ENCODE results near the gene BEND6. TPM values are rescaled to one million over a fixed set of nuclear protein-coding genes. Genes with fewer than 3 reads are reported as not detected.

Gene BEND6
- total and polyA plus RNA-seq, 2 donors (not counting 3 experiments of a cell fraction or from before 2014, with no cell fraction given) = 0.15 to 0.66 TPM

- no peaks in the 10 kb centered on the region for H3K36me3 ChIP-seq (ENCODE audit: control insufficient read depth in 2 of 2, extremely low read depth in 1 of 2, insufficient read depth in 2 of 2, low read length in 2 of 2)
- no peaks in the 10 kb centered on the region for H4K20me1 ChIP-seq (replicated peaks; ENCODE audit: control insufficient read depth, extremely low read depth, insufficient read depth, low read length)
- no peaks in the 10 kb centered on the region for H3K27me3 ChIP-seq (ENCODE audit: control insufficient read depth in 2 of 2, insufficient read depth in 2 of 2, low read length in 2 of 2)
- POLR2A ChIA-PET = interaction anchor here (0.5 kb wide), 1 partner anchor 316 kb away, joined by 3 read pairs; no protein-coding TSS in a partner anchor
- no peaks in the 10 kb centered on the region for H3K9me1 ChIP-seq (replicated peaks; ENCODE audit: control insufficient read depth, extremely low read depth, insufficient read depth, low read length)
- CTCF ChIA-PET = interaction anchor here (1.0 to 2.3 kb wide), 6 partner anchors 9 to 36 kb away, joined by 3 to 9 read pairs (median 6); partner anchors contain the start of gene BEND6
- peak; percentile 99 for TF ChIP-seq FOS (IDR thresholded peaks at IDR 0.05; ENCODE audit: borderline replicate concordance, insufficient read depth, low read length)
- peak; percentile 42 for TF ChIP-seq POLR2AphosphoS5 (IDR thresholded peaks at IDR 0.05; ENCODE audit: insufficient read depth, low read depth, low read length)
- TF ChIP-seq GATA2 (IDR thresholded peaks at IDR 0.05; ENCODE audit: insufficient read depth, insufficient read length, low read depth, low read length) = peak; percentile 59
- no peak for TF ChIP-seq EZH2 (IDR thresholded peaks at IDR 0.05; ENCODE audit: borderline replicate concordance, low read depth, low read length, severe bottlenecking)
- no peak overlapping the region for H3K27ac ChIP-seq (ENCODE audit: insufficient read depth, low read depth, low read length)
- BruUV-seq (replicated peaks) = no TSS peak
- H2AFZ ChIP-seq (ENCODE audit: low read depth, low read length) = no peak overlapping the region
- FAIRE-seq (peak; percentile 69), DNase-seq (ENCODE audit: low read depth, low spot score) (peak; percentile 66)
- H3K9me3 ChIP-seq (replicated peaks; ENCODE audit: control insufficient read depth, insufficient read depth, low read length) = peaks cover 3% of the 10 kb centered on the region
- H3K79me2 ChIP-seq (ENCODE audit: control insufficient read depth, insufficient read depth, low read length) = no peaks in the 10 kb centered on the region
- H3K4me3 ChIP-seq (replicated peaks in 1 of 3; ENCODE audit: insufficient read depth in 1 of 3, low read depth in 1 of 3, low read length in 3 of 3) = no peak overlapping the region
- dilution Hi-C loops (cut with MboI; ENCODE audit: extremely low pct_ligation_motif_present, low sequenced_read_pairs) = no loop called here
- intact Hi-C loops (cut with micrococcal nuclease) = no loop called here
- H3K4me2 ChIP-seq (ENCODE audit: insufficient read depth, low read length) = no peak overlapping the region
- H3K9ac ChIP-seq (replicated peaks; ENCODE audit: extremely low read depth, insufficient read depth, low read length) = no peak overlapping the region
- H3K4me1 ChIP-seq (ENCODE audit: control insufficient read depth, extremely low read depth, insufficient read depth, low read length) = peaks cover 6% of the 10 kb centered on the region
These were observed 16.2 kb upstream of the BEND6 start for GRCh38 chr6:56938649-56939191.

GRCh38 chr6:56940463-56940862, 14.4 kb upstream of the BEND6 start:
- no peak overlapping the region for H3K4me2 ChIP-seq (ENCODE audit: insufficient read depth, low read length)
- dilution Hi-C loops (cut with MboI; ENCODE audit: extremely low pct_ligation_motif_present, low sequenced_read_pairs) = no loop called here
- ChIA-PET CTCF (no interaction called here), POLR2A (no interaction called here)
- DNase-seq (ENCODE audit: low read depth, low spot score) (no peak), FAIRE-seq (no peak)
- peaks cover 3% of the 10 kb centered on the region for H3K9me3 ChIP-seq (replicated peaks; ENCODE audit: control insufficient read depth, insufficient read depth, low read length)
- H3K4me1 ChIP-seq (ENCODE audit: control insufficient read depth, extremely low read depth, insufficient read depth, low read length) = peaks cover 14% of the 10 kb centered on the region
- no peaks in the 10 kb centered on the region for H4K20me1 ChIP-seq (replicated peaks; ENCODE audit: control insufficient read depth, extremely low read depth, insufficient read depth, low read length)
- H3K4me3 ChIP-seq (replicated peaks in 1 of 3; ENCODE audit: insufficient read depth in 1 of 3, low read depth in 1 of 3, low read length in 3 of 3) = no peak overlapping the region
- no peak overlapping the region for H2AFZ ChIP-seq (ENCODE audit: low read depth, low read length)
- no peak overlapping the region for H3K27ac ChIP-seq (ENCODE audit: insufficient read depth, low read depth, low read length)
- no peaks in the 10 kb centered on the region for H3K79me2 ChIP-seq (ENCODE audit: control insufficient read depth, insufficient read depth, low read length)
- no peak for TF ChIP-seq MYC (IDR thresholded peaks at IDR 0.05; ENCODE audit: low read depth, low read length)
- TF ChIP-seq MAX (IDR thresholded peaks at IDR 0.05; ENCODE audit: insufficient read depth, insufficient read length) = no peak
- no peak for TF ChIP-seq GATA2 (IDR thresholded peaks at IDR 0.05; ENCODE audit: insufficient read depth, insufficient read length, low read depth, low read length)
- no peak for TF ChIP-seq CTCF (IDR thresholded peaks at IDR 0.05; ENCODE audit: extremely low read depth in 1 of 2, insufficient read depth in 1 of 2, low read depth in 1 of 2, low read length in 2 of 2)
- TF ChIP-seq POLR2A (IDR thresholded peaks at IDR 0.05; ENCODE audit: low read depth, low read length) = no peak
- no peak for TF ChIP-seq JUN (IDR thresholded peaks at IDR 0.05; ENCODE audit: borderline replicate concordance, insufficient read depth, insufficient read length, low read depth)
- TF ChIP-seq POLR2AphosphoS5 (IDR thresholded peaks at IDR 0.05; ENCODE audit: insufficient read depth, low read depth, low read length) = no peak
- no peak for TF ChIP-seq EZH2 (IDR thresholded peaks at IDR 0.05; ENCODE audit: borderline replicate concordance, low read depth, low read length, severe bottlenecking)
- no peak for TF ChIP-seq FOS (IDR thresholded peaks at IDR 0.05; ENCODE audit: borderline replicate concordance, insufficient read depth, low read length)
- no peak overlapping the region for H3K9ac ChIP-seq (replicated peaks; ENCODE audit: extremely low read depth, insufficient read depth, low read length)
- no peaks in the 10 kb centered on the region for H3K27me3 ChIP-seq (ENCODE audit: control insufficient read depth in 2 of 2, insufficient read depth in 2 of 2, low read length in 2 of 2)
- no peaks in the 10 kb centered on the region for H3K9me1 ChIP-seq (replicated peaks; ENCODE audit: control insufficient read depth, extremely low read depth, insufficient read depth, low read length)
- no peaks in the 10 kb centered on the region for H3K36me3 ChIP-seq (ENCODE audit: control insufficient read depth in 2 of 2, extremely low read depth in 1 of 2, insufficient read depth in 2 of 2, low read length in 2 of 2)
- intact Hi-C loops (cut with micrococcal nuclease) = no loop called here
- no TSS peak for BruUV-seq (replicated peaks)

Measured in endothelial cell of umbilical vein (primary cell).